KMS-11 (cell line): ENCODE results near the gene LILRA6.
"Not testable (repeated sequence)": the region's sequence is repeated elsewhere in the genome, so short reads cannot be mapped to it uniquely, and the experiment has no call there.

Source experiments
- H2AFZ ChIP-seq: fragments of 200-600 bp; sonication (generic); 2 replicates; pipeline ENCODE4 v1.6.1; 2016; ENCODE audit warnings: antibody characterized with exemption, mixed run types, low read depth
- H3K27ac ChIP-seq: fragments of 200-600 bp; sonication (generic); 2 replicates; pipeline ENCODE4 v1.6.1; 2016; ENCODE audit warnings: mild to moderate bottlenecking, mixed run types
- H3K27me3 ChIP-seq: fragments of 200-600 bp; sonication (generic); 2 replicates; pipeline ENCODE4 v1.6.1; 2017; ENCODE audit warnings: mild to moderate bottlenecking, low read depth, mixed run types, moderate library complexity; ENCODE audit not compliant: insufficient read depth
- H3K36me3 ChIP-seq: fragments of 200-600 bp; sonication (generic); 2 replicates; pipeline ENCODE4 v1.6.1; 2017; ENCODE audit warnings: mild to moderate bottlenecking, mixed run types; ENCODE audit not compliant: insufficient read depth
- H3K4me1 ChIP-seq: fragments of 200-600 bp; sonication (generic); 2 replicates; pipeline ENCODE4 v1.6.1; 2016; ENCODE audit warnings: mild to moderate bottlenecking, low read depth, mixed run types; ENCODE audit not compliant: poor library complexity, severe bottlenecking
- H3K4me2 ChIP-seq: fragments of 200-600 bp; sonication (generic); 2 replicates; pipeline ENCODE4 v1.7.0; 2016; ENCODE audit warnings: mild to moderate bottlenecking, mixed run types
- H3K4me3 ChIP-seq: fragments of 200-600 bp; sonication (generic); IDR thresholded peaks from 2 replicates; pipeline ENCODE4 v1.6.1; 2017; ENCODE audit warnings: low read depth, low read length, mixed read lengths; ENCODE audit not compliant: insufficient read depth
- H3K79me2 ChIP-seq: fragments of 200-600 bp; sonication (generic); 2 replicates; pipeline ENCODE4 v1.6.1; 2016; ENCODE audit warnings: low read depth, mixed run types; ENCODE audit not compliant: insufficient read depth
- H3K9ac ChIP-seq: fragments of 200-600 bp; sonication (generic); 2 replicates; pipeline ENCODE4 v1.6.1; 2016; ENCODE audit warnings: mild to moderate bottlenecking, mixed run types
- H4K20me1 ChIP-seq: fragments of 200-600 bp; sonication (generic); 2 replicates; pipeline ENCODE4 v1.6.1; 2016; ENCODE audit warnings: mild to moderate bottlenecking, mixed run types; ENCODE audit not compliant: insufficient read depth
- TF ChIP-seq, protein P1 (sequence below): fragments of 200-600 bp; sonication (generic); conservative IDR thresholded peaks from 2 replicates; pipeline ENCODE4 v1.6.1; 2017; ENCODE audit warnings: low read depth, mild to moderate bottlenecking, antibody characterized with exemption, low read length, moderate library complexity, mixed read lengths

LILRA6 gene

DNA sequence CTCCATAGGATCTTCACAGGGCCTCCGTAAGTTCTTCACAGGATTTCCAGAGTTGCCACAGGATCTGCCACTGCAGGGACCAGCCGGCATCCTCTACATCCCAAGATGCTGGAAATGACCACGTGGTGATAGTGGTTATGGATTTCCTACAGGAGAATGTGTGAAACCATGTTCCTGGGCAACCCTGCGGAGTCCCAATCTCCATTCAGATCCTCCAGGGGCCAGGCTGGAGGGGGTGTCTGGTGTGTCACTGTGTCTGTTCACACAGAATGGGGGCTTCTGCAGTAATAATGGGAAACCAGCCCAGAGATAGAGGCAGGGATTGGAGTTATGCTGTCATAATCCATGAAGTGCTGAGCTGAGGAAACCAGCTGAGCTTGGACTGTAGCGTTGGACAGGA lies 8.6 kb downstream of the LILRA6 start:
- Histone ChIP-seq H4K20me1 (no peaks in the 10 kb centered on the region), H3K4me1 (no peaks in the 10 kb centered on the region), H3K4me2 (no peak overlapping the region), H3K9ac (no peak overlapping the region), H3K27me3 (peaks cover 64% of the 10 kb centered on the region), H3K79me2 (no peaks in the 10 kb centered on the region), H3K4me3 (no peak overlapping the region), H2AFZ (no peak overlapping the region), H3K27ac (no peak overlapping the region), H3K36me3 (no peaks in the 10 kb centered on the region)
- TF ChIP-seq, protein P1, sequence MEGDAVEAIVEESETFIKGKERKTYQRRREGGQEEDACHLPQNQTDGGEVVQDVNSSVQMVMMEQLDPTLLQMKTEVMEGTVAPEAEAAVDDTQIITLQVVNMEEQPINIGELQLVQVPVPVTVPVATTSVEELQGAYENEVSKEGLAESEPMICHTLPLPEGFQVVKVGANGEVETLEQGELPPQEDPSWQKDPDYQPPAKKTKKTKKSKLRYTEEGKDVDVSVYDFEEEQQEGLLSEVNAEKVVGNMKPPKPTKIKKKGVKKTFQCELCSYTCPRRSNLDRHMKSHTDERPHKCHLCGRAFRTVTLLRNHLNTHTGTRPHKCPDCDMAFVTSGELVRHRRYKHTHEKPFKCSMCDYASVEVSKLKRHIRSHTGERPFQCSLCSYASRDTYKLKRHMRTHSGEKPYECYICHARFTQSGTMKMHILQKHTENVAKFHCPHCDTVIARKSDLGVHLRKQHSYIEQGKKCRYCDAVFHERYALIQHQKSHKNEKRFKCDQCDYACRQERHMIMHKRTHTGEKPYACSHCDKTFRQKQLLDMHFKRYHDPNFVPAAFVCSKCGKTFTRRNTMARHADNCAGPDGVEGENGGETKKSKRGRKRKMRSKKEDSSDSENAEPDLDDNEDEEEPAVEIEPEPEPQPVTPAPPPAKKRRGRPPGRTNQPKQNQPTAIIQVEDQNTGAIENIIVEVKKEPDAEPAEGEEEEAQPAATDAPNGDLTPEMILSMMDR: no peak

DNA sequence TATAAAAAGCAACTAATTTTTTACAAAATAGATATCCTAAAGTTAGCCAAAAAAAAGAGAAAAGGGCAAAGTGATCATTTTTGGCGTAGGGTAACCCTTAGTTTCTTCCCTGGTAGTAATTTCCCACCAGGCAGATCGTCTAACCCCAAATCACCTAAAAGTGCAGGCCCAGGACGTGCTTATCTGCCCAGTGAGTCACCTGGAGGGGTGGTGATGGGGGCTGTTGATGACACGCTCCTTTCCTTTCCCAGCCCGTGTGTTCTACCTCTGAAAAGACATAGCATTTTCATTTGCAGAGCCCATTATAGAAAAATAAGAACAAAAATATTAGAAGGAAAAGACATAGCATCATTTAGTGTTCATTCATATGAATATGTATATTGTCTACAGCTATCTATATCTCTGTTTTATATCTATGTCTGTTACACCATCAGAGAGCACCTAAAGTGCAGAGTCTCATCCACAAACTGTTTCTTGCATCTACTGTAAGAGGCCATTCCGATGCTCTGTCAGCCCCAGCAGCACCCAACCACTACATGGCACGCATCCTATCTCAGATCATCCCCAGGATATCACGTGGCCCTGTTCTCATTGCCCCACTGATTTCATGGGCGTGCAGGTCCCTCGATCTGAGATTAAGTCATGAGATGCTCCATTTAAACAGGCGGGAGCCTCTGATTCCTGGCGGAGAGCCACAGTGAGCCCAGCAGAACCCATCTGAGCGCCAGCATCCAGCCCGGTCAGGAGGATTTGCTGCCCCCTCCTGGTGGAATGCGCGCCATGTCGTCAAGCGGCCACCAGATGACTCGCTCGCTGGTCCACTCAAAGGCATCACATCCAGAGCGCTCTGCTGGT lies 11.3 kb downstream of the LILRA6 start:
- no peaks in the 10 kb centered on the region for H3K36me3 ChIP-seq
- TF ChIP-seq, protein P1: peak; percentile 87
- no peak overlapping the region for H3K4me2 ChIP-seq
- H3K27ac ChIP-seq: no peak overlapping the region
- no peak overlapping the region for H3K9ac ChIP-seq
- peaks cover 61% of the 10 kb centered on the region for H3K27me3 ChIP-seq
- no peak overlapping the region for H3K4me3 ChIP-seq
- no peaks in the 10 kb centered on the region for H4K20me1 ChIP-seq
- no peak overlapping the region for H2AFZ ChIP-seq
- no peaks in the 10 kb centered on the region for H3K79me2 ChIP-seq
- H3K4me1 ChIP-seq: no peaks in the 10 kb centered on the region

DNA sequence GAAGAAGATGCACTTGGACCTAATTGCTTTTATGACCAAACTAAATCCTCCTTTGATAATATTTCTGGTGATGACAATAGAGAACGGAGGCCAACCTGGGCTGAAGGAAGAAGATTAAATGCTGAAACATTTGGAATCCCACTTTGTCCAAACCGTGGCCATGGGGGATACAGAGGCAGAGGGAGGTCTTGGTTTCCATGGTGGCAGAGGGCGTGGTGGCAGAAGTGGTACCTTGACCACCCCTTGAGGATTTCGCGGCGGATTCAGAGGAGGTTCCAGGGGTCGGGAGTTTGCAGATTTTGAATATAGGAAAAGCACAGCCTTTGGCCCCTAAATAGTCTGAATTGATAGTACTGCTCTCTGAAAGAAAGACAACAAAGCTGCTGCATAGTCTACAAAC lies 12.6 kb downstream of the LILRA6 start:
- H3K79me2 ChIP-seq: no peaks in the 10 kb centered on the region
- TF ChIP-seq, protein P1: no peak
- no peak overlapping the region for H2AFZ ChIP-seq
- H3K4me2 ChIP-seq: no peak overlapping the region
- no peaks in the 10 kb centered on the region for H3K4me1 ChIP-seq
- no peak overlapping the region for H3K4me3 ChIP-seq
- no peak overlapping the region for H3K9ac ChIP-seq
- no peaks in the 10 kb centered on the region for H4K20me1 ChIP-seq
- H3K36me3 ChIP-seq: no peaks in the 10 kb centered on the region
- H3K27ac ChIP-seq: no peak overlapping the region
- peaks cover 64% of the 10 kb centered on the region for H3K27me3 ChIP-seq

DNA sequence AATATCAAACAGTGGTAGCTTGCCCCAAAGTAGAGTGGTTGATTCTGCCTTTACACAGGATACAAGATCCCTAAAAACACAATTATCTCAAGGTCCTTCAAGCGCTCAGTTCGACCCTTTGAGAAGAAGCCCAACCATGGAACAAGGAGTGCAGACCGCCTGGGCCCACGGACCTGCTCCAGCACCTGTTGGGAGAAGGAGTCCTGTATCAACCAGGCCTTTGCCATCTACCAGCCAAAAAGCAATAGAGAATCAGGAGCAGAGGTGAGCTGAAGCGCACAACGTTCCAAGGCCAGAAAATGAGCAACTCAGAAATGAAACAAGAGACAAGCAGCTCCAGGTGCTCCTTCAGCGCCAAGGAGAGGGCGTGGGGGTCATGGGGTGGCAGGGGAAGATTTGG lies 13.4 kb downstream of the LILRA6 start:
- no peak overlapping the region for H3K27ac ChIP-seq
- no peak overlapping the region for H2AFZ ChIP-seq
- H3K4me2 ChIP-seq: no peak overlapping the region
- peaks cover 59% of the 10 kb centered on the region for H3K27me3 ChIP-seq
- no peaks in the 10 kb centered on the region for H3K79me2 ChIP-seq
- no peak overlapping the region for H3K4me3 ChIP-seq
- no peaks in the 10 kb centered on the region for H4K20me1 ChIP-seq
- TF ChIP-seq, protein P1: no peak
- H3K4me1 ChIP-seq: no peaks in the 10 kb centered on the region
- no peaks in the 10 kb centered on the region for H3K36me3 ChIP-seq
- H3K9ac ChIP-seq: no peak overlapping the region

DNA sequence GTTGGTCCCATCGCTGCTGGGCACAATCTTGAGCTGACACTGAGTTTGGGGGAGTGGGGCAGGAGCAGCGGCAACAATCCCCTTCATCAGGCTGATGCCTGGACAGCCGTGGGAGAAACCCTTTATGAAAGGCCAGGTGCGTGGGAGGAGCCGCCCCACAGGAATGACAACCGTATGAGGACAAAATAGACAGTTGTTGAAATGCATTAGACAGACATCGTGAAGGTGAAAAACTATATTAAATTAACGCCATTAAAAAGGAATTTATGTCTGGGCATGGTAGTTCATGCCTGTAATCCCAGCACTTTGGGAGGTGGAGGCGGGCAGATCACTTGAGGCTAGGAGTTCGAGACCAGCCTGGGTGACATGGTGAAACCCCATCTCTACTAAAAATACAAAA lies 18.0 kb downstream of the LILRA6 start:
- H3K79me2 ChIP-seq, H3K27ac ChIP-seq, H3K9ac ChIP-seq, H3K4me2 ChIP-seq, H4K20me1 ChIP-seq, H3K4me1 ChIP-seq, H3K4me3 ChIP-seq, H2AFZ ChIP-seq, H3K36me3 ChIP-seq: not testable (repeated sequence)
- H3K27me3 ChIP-seq: peaks cover 46% of the 10 kb centered on the region

DNA sequence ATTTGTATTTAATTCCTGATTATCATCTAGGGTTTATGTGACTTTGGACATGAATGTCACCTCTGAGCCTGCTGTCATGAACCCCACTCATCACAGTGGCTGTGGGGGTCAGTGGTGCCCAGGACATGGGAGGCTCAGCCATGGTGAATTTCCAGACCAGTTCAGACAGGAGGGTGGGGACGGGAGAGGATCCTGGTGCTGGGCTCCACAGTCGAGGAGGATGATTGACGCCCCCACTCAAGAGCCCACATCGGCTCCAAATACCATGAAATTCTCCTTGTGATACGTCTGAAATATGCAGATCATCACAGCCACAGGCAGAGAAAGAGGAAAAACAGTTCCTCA lies 18.7 kb downstream of the LILRA6 start:
- not testable (repeated sequence) for H3K36me3 ChIP-seq, H3K4me2 ChIP-seq, H3K79me2 ChIP-seq, H3K4me3 ChIP-seq, H4K20me1 ChIP-seq, H3K9ac ChIP-seq, H3K4me1 ChIP-seq, H2AFZ ChIP-seq, H3K27ac ChIP-seq
- H3K27me3 ChIP-seq: peaks cover 41% of the 10 kb centered on the region

DNA sequence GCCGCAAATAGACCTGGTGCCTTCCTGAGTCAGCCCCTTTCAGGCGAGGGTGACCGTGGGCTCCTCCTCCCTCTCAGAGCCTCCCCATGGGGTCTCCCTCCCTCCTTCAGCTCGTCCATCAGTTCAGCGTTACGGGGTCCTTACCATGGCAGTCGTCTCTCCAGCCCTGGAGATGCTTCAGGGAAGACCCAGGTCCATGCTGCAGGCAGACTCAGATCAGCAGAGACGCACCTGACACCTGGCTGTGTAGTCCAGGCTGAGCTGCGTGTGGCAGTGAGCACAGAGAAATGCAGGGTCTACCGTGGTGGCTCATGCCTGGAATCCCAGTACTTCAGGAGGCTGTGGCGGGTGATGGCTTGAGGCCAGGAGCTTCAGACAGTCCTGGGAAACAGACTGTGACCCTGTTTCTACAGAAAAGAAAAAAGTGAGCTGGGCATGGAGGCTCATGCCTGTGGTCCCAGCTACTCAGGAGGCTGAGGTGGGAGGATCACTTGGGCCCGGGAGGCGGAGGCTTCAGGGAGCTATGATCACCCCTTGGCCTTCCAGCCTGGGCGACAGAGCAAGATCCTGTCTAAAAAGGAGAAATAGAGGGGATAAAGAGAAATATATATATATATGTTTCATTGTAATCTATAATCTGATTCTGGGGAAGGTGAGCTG lies 19.2 kb downstream of the LILRA6 start:
- H3K27ac ChIP-seq, H3K4me2 ChIP-seq, H3K9ac ChIP-seq, H3K4me3 ChIP-seq, H3K36me3 ChIP-seq, H3K79me2 ChIP-seq, H4K20me1 ChIP-seq, H2AFZ ChIP-seq, H3K4me1 ChIP-seq: not testable (repeated sequence)
- peaks cover 38% of the 10 kb centered on the region for H3K27me3 ChIP-seq
